Measurements from ENCODE around the gene TTC39C.
"Not testable (repeated sequence)": the region's sequence is repeated elsewhere in the genome, so short reads cannot be mapped to it uniquely, and the experiment has no call there.

The TTC39C gene

GRCh38 chr18:24053211-24053610 is 38.7 kb downstream of the TTC39C start:
- DNase-seq (ENCODE audit: low read depth in 3 of 3) = no peak

- peak in 2 of 3 experiments; percentile 25 to 28 for DNase-seq (ENCODE audit: low read depth in 3 of 3)
Measured at GRCh38 chr18:24054130-24054529, 39.6 kb downstream of the TTC39C start.

- DNase-seq (ENCODE audit: low read depth in 3 of 3) = no peak
Measured at GRCh38 chr18:24055009-24055804, 40.7 kb downstream of the TTC39C start.

- no peak for DNase-seq (ENCODE audit: low read depth in 3 of 3)
Measured at GRCh38 chr18:24055878-24056277, 41.3 kb downstream of the TTC39C start.

GRCh38 chr18:24056506-24056905 is 42.0 kb downstream of the TTC39C start:
- no peak for DNase-seq (ENCODE audit: low read depth in 3 of 3)

GRCh38 chr18:24057804-24058203 is 43.2 kb downstream of the TTC39C start:
- DNase-seq (ENCODE audit: low read depth in 3 of 3) = no peak

- DNase-seq (ENCODE audit: low read depth in 3 of 3) = not testable (repeated sequence)
Measured at GRCh38 chr18:24059385-24059784, 44.8 kb downstream of the TTC39C start.

GRCh38 chr18:24060644-24061043 is 46.1 kb downstream of the TTC39C start:
- DNase-seq (ENCODE audit: low read depth in 3 of 3) = no peak

- DNase-seq (ENCODE audit: low read depth in 3 of 3) = no peak
Measured at GRCh38 chr18:24063121-24063731, 48.7 kb downstream of the TTC39C start.

GRCh38 chr18:24064391-24065100 is 50.0 kb downstream of the TTC39C start:
- no peak for DNase-seq (ENCODE audit: low read depth in 3 of 3)

- no peak for DNase-seq (ENCODE audit: low read depth in 3 of 3)
Measured at GRCh38 chr18:24065906-24066305, 51.4 kb downstream of the TTC39C start.

GRCh38 chr18:24068945-24069693 is 54.6 kb downstream of the TTC39C start:
- no peak for DNase-seq (ENCODE audit: low read depth in 3 of 3)

- no peak for DNase-seq (ENCODE audit: low read depth in 3 of 3)
Measured at GRCh38 chr18:24071029-24071428, 56.5 kb downstream of the TTC39C start.

- no peak for DNase-seq (ENCODE audit: low read depth in 3 of 3)
Measured at GRCh38 chr18:24071779-24072178, 57.2 kb downstream of the TTC39C start.

- DNase-seq (ENCODE audit: low read depth in 3 of 3) = no peak
Measured at GRCh38 chr18:24072743-24073142, 58.2 kb downstream of the TTC39C start.

GRCh38 chr18:24073791-24074190 is 59.2 kb downstream of the TTC39C start:
- no peak for DNase-seq (ENCODE audit: low read depth in 3 of 3)

GRCh38 chr18:24074757-24075156 is 60.2 kb downstream of the TTC39C start:
- DNase-seq (ENCODE audit: low read depth in 3 of 3) = not testable (repeated sequence)

- peak; percentile 53 to 81 (median 55) for DNase-seq (ENCODE audit: low read depth in 3 of 3)
Measured at GRCh38 chr18:24075767-24076597, 61.4 kb downstream of the TTC39C start.

- no peak for DNase-seq (ENCODE audit: low read depth in 3 of 3)
Measured at GRCh38 chr18:24076950-24077349, 62.4 kb downstream of the TTC39C start.

GRCh38 chr18:24078391-24078790 is 63.8 kb downstream of the TTC39C start:
- DNase-seq (ENCODE audit: low read depth in 3 of 3) = no peak

- DNase-seq (ENCODE audit: low read depth in 3 of 3) = no peak
Measured at GRCh38 chr18:24080861-24081260, 66.3 kb downstream of the TTC39C start.
